ENCODE measurements around the gene CYTH2.

CYTH2 gene

GRCh38 chr19:48454150-48454730 is 14.9 kb upstream of the CYTH2 start:
- no peak for DNase-seq

DNA sequence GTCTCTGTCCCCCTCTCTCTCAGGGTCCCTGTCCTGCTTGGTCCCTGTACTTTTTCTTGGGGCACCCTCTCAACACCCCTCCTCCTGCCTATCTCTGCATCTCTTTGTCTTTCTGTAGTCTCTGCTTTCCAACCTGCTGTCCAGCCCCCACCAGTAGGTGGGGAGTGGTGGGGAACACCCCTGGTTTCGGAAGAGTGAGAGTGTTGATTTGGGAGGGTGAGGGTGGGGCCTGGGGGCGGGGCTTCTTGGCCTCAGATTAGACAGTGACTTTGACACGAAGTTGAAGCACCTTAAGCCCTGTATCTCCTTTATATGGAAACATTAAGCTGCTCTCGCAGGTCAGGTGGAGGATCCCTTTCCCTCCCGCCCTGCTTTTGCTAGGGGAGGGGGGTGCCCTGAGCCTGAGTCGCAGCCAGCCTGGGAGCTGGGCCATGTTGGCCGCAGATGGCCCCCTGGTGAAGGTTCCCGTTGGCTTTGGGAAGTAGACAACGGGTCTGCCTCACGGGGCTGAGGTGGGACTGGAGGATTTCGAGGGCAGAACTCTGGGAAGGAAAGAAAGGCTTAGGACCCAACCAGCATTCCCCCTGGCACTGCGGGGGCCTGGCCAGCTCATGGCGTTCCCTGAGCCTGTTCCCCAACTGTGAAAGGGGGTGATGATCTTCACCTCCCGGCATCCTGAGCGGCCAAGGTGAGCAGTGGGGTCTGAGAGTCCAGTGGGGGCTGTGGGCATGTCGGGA is 13.8 kb upstream of the CYTH2 start, which contains the start of gene KCNJ14:
Gene KCNJ14 (plus strand): TSS at position 404 of the 737 bp plus-strand sequence. CDS start 6,151 bp downstream, outside the sequence.
- no peak for DNase-seq

- DNase-seq, result no peak
Measured at GRCh38 chr19:48455908-48456562, 13.1 kb upstream of the CYTH2 start.

DNA sequence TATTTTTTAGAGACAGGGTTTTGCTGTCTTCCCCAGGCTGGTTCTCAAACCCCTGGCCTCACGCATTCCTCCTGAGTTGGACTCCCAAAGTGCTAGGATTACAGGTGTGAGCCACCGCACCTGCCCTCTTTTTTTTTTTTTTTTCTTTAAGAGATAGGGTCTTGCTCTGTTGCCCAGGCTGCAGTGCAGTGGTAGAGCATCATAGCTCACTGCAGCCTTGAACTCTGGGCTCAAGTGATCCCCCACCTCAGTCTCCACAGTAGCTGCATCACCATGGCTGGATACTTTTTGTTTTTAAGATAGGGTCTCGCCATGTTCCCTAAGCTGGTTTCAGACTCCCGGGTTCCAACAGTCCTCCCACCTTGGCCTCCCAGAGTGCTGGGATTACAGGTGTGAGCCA is 12.3 kb upstream of the CYTH2 start:
- no peak for DNase-seq

DNA sequence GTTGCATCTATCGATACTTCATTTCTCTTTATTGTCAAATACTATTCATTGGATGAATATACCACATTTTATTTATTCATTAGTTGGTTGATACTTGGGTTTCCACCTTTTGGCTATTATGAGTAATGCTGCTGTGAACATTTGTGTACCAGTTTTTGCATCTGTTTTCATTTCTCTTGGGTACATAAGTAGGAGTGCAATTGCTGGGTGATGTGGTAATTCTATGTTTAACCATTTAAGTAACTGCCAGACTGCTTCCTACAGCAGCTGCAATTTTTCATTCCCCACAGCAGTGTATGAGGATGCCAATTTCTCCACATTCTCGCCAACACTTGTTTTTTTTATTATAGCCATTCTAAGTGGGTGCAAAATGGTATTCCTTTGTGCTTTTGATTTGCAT is 11.2 kb upstream of the CYTH2 start:
- DNase-seq, result no peak

- no peak for DNase-seq
Measured at GRCh38 chr19:48461651-48461981, 7.6 kb upstream of the CYTH2 start.

- peak in 1 of 2 experiments; percentile 23 for DNase-seq
Measured at GRCh38 chr19:48461982-48462655, 7.0 kb upstream of the CYTH2 start.

DNA sequence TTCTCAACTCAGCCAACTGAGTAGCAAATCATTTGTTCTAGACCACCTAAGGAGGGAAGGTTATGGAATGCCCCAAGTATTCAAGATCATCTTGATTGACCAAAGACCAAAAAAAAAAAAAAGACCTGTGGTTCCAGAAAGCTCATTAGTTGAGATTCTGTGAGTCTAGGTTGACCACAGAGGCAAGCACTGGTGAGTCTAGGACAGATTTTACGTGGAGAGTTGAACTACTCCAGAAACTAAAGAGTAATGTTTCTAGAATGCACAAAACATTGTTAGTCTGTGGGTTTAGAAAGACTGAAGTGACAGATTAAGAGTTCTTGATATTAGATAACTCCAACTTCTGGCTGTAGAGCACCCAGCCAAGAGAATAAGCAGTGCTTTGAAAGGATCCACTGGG is 4.0 kb upstream of the CYTH2 start:
- no peak for DNase-seq

DNA sequence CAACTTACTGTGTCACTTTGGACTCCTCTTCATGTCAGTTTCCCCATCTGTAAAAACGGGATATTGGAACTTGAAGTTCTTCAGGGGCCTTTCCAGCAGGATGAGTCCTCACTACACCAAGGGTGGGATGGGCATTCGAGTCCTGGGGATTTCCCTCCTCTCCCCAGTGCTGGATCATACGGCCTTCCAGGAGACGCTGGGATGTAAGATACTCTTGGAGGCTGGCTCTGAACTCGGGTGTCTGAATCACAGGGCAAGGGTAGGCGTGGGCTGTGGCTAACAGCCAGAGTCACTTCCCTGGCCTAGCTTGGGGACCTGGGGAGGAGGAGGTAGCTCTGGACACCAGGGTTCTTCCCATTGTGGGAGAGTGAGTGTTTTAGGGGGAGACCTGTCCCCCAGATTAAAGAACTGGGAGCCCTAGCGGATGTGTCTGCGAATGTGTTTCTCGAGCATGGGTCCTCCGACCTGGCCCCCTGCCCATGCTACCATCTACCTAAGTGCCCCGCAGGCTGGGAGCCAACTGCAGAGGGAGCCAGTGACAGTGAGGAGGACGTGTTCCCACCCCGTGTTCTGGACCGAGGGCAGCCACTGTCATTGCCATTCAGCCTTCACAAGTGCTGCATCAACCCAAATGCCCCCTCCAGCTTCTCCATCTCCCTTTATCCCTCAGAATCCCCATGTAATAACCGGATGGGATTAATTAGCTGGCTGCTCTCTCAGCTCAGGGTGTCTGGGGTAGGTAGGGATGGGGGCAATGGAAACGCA is 2.4 kb upstream of the CYTH2 start:
- DNase-seq, result no peak

GRCh38 chr19:48468772-48469288 is 339 bp upstream of the CYTH2 start:
- DNase-seq, result peak; percentile 100

DNA sequence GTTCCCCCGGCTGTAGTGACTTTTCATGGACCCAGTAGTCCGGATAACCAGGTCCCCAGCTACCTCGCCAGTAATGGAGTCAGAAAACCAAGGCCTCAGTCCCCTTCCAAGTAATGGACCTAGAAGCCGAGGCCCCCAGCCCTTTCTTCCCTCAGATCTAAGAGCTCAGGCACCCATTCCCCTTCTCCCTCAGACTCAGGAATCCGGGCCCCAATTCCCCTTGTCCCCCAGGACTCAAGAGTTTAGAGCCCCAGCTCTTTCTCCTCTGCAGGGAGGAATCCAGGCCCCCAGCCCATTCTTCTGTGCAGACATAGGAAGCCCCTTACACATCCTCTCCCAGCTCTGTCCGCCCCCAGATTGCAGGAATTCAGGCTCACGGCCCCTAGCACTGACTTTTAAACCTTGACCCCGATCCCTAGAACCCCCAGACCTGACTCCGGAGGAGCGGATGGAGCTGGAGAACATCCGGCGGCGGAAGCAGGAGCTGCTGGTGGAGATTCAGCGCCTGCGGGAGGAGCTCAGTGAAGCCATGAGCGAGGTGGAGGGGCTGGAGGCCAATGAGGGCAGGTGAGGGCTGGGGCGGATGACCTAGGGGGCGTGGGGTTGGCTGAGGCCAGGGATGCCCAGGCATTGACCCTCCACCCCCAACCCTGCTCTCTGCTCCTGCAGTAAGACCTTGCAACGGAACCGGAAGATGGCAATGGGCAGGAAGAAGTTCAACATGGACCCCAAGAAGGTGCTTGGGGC is 938 bp downstream of the CYTH2 start:
- no peak for DNase-seq

DNA sequence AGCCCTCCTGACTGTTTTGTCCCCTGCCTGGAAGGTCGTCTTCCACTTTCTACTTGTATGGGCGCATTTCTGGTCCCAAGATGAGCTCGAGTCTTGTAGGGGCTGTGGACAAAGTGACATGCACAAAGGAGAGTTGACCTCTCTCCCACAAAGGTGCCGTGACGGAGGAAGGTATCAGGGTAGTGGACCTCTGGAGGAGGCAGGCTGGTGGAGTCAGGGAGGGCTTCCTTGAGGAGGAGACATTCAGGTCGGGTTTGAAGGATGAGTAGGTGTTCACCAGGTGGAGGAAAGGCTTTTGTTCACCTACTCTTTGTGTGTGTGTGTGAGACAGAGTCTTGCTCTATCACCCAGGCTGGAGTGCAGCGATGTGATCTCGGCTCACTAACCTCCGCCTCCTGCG is 1.7 kb downstream of the CYTH2 start:
- no peak for DNase-seq

GRCh38 chr19:48471836-48472235 is 2.7 kb downstream of the CYTH2 start:
- no peak for DNase-seq

DNA sequence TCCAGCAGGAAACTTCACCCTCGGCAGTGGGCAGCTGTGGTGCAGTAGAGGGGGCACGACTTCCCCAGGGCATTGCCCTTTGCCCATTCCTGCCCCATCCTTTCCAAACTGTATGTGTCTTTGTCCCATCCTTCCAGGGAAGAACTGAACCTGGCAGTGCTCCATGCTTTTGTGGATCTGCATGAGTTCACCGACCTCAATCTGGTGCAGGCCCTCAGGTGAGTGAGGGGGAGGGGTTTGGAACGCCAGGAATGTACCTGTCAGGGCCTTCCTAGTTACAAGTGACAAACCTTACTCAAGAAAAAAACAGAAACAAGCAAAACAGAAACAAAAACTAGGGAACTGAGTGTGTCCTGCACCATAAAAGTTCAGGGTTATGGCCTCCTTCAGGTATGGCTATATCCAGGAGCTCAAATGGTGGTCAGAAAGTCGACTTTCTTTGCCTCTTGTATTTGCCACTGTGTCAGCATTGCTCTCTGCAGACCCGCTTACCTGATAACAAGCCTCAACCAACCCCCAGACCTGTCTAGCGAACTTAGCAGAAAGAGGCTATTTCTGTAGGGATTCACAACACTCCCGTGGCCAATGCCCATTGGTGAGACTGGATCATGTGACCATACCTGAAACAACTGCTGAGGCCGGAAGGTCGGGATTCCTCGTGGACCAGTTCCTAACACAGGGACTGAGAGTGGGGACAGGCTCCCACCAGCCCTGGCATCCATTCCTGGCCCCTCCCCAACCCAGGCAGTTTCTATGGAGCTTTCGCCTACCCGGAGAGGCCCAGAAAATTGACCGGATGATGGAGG is 4.2 kb downstream of the CYTH2 start:
- DNase-seq, result no peak

GRCh38 chr19:48474084-48474592 is 5.0 kb downstream of the CYTH2 start:
- no peak for DNase-seq

DNA sequence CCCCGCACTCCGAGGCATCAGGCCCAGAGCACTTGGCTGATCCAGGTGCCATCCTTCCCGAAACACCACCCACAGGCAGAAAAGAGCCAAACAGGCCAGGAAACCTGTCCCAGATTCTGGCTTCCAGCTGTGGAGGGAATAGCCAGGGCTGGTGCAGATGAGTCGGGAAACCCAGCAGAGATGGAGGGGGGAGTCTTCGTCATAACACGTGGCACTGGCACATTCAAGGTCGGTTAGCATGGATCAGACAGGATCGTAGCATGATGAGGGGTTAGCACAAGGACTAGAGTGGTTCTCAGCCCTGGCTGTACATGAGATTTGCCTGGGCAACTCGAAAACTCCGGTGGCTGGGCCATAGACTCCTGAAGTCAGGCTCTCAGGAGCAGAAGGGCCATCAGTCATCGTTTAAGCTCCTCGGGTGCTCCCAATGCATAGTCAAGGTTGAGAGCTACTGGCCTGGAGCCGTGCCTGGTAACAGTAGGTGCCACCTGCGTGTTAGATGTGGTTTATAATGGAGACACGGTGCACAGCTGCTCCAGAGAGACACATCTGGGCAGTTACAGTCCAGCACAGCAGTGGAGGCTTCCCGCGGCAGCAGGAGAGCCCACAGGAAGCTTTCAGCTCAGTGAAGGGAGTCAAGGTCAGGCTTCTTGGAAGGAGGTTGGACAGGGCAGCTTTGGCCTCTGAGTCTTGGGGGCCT is 6.3 kb downstream of the CYTH2 start:
- no peak for DNase-seq

DNA sequence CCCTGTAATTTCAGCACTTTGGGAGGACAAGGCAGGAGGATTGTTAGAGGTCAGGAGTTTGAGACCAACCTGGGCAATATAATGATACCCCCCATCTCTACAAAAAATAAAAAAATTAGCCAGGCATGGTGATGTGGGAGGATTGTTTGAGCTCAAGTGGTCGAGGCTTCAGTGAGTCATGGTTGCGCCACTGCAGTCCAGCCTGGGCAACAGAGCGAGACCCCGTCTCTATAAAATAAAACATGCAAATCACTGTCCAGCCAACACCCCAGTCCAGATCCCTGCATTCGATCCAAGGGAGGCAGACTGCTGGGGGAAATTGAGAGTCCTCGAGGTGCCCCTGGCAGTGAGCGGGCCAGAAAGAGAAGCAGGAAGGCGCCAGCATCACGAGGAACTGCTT is 7.0 kb downstream of the CYTH2 start:
- DNase-seq, result no peak

DNA sequence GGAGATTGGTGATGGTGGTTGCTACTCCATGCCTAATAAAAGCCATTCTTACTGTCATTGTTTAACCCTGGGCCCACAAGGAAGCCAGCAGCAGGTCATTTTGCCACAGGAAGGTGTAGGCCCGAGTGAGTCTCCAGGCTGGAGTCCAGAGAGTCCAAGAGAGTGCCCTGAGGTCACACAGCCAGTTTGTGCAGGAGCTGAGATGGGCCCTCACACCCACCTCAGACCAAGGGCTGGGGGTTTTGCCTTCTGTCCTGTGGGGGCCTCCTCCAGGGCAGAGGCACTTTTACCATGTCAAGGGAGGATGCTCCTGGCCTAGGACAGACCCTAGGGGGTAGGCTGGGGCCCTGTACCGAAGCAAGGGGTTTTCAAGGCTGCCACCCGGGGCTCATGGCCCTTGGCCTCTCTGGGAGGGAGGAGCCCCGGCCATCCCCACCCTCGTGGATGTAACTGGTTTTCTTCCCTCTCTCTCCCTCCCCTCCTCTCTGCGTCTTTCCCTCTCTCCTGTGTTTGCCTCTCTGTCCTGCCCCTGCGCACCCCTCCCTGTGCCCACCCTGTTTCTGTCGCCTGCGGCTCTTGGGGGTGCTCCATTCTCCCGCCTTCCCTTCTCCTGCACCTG is 8.0 kb downstream of the CYTH2 start:
- no peak for DNase-seq

- DNase-seq, result no peak
Measured at GRCh38 chr19:48477698-48478338, 8.6 kb downstream of the CYTH2 start.
